SH-SY5Y (cell line): ENCODE data around the gene RPS6KA2.

Source experiments
- GATA2 ChIP-seq: IDR thresholded peaks from 2 replicates; pipeline ENCODE4 v1.6.1; 2011; ENCODE audit warnings: mild to moderate bottlenecking, low read depth, low read length
- GATA3 ChIP-seq: IDR thresholded peaks from 2 replicates; pipeline ENCODE4 v1.6.1; 2011; ENCODE audit warnings: low read depth, mild to moderate bottlenecking, low read length, moderate library complexity

- TF ChIP-seq GATA3 (peak; percentile 67), GATA2 (peak; percentile 58)
Measured at GRCh38 chr6:166589786-166590574, 37.1 kb downstream of the RPS6KA2 start.
